BJ (cell line): ENCODE data around the gene LYPD6. TPM values are rescaled to one million over a fixed set of nuclear protein-coding genes. Genes with fewer than 3 reads are reported as not detected.

Experiments
- CTCF ChIA-PET: fragments of 350-600 bp; formaldehyde crosslinking; extraction: SDS; loops from one replicate; lab custom pipeline; 2021; ENCODE audit warnings: antibody characterized with exemption, inconsistent platforms; lab: Yijun Ruan, JAX
- POLR2A ChIA-PET: fragments of 300-600 bp; sonication (Branson Sonifier 250); formaldehyde crosslinking; extraction: SDS; loops from one replicate; lab custom pipeline; 2021; ENCODE audit warnings: antibody characterized with exemption; lab: Charles Lee
- DNase-seq: peaks from one replicate; pipeline ENCODE4 v3.0.0-alpha.2; 2011; ENCODE audit warnings: low read depth
- H3K27me3 ChIP-seq: 2 replicates; pipeline ENCODE4 v1.6.0; 2011; ENCODE audit warnings: low read length; ENCODE audit not compliant: control insufficient read depth, insufficient read depth
- H3K36me3 ChIP-seq: 2 replicates; pipeline ENCODE4 v1.5.1; 2011; ENCODE audit warnings: low read length; ENCODE audit not compliant: control insufficient read depth, insufficient read depth
- H3K4me3 ChIP-seq: 2 replicates; pipeline ENCODE4 v1.5.1; 2011; ENCODE audit warnings: low read depth, mild to moderate bottlenecking, control low read depth, low read length
- CTCF ChIP-seq: IDR thresholded peaks from 2 replicates; pipeline ENCODE4 v1.5.1; 2011; ENCODE audit warnings: low read depth, mild to moderate bottlenecking, control low read depth, inconsistent platforms, low read length, moderate library complexity; ENCODE audit not compliant: insufficient read depth
- polyA plus RNA-seq: library from polyadenylated mRNA; depleted of rRNA; stranded (reverse); fragments of >200 nt; gene quantifications from 2 replicates; pipeline ENCODE4 v1.2.3, GENCODE V29; 2011

Gene LYPD6
- polyA plus RNA-seq, 1 experiment: 7.1 TPM

GRCh38 chr2:149339324-149339723 is 8.9 kb downstream of the LYPD6 start:
- ChIA-PET POLR2A (no interaction called here), CTCF (interaction anchor here (0.5 kb wide), 1 partner anchor 8 kb away, joined by 3 read pairs; no protein-coding TSS in a partner anchor)
- Histone ChIP-seq H3K36me3 (no peaks in the 10 kb centered on the region), H3K4me3 (no peak overlapping the region), H3K27me3 (no peaks in the 10 kb centered on the region)
- DNase-seq: no peak
- TF ChIP-seq CTCF: no peak

GRCh38 chr2:149342509-149342908 is 12.1 kb downstream of the LYPD6 start:
- DNase-seq: no peak
- H3K4me3 ChIP-seq: no peak overlapping the region
- no peaks in the 10 kb centered on the region for H3K36me3 ChIP-seq
- CTCF ChIA-PET: interaction anchor here (1.2 kb wide), 1 partner anchor 13 kb away, joined by 3 read pairs; the partner anchor contains the start of gene LYPD6
- no peak for TF ChIP-seq CTCF
- no peaks in the 10 kb centered on the region for H3K27me3 ChIP-seq
- POLR2A ChIA-PET: no interaction called here

GRCh38 chr2:149344105-149344504 is 13.7 kb downstream of the LYPD6 start:
- no peak for DNase-seq
- CTCF ChIA-PET: interaction anchor here (1.0 kb wide), 1 partner anchor 32 kb away, joined by 6 read pairs; no protein-coding TSS in a partner anchor
- POLR2A ChIA-PET: no interaction called here
- no peak for TF ChIP-seq CTCF
- Histone ChIP-seq H3K4me3 (no peak overlapping the region), H3K36me3 (no peaks in the 10 kb centered on the region), H3K27me3 (no peaks in the 10 kb centered on the region)

- ChIA-PET CTCF (no interaction called here), POLR2A (no interaction called here)
- no peak for DNase-seq
- Histone ChIP-seq H3K36me3 (no peaks in the 10 kb centered on the region), H3K4me3 (no peak overlapping the region), H3K27me3 (no peaks in the 10 kb centered on the region)
- no peak for TF ChIP-seq CTCF
These were observed 15.9 kb downstream of the LYPD6 start for GRCh38 chr2:149346272-149346671.

DNA sequence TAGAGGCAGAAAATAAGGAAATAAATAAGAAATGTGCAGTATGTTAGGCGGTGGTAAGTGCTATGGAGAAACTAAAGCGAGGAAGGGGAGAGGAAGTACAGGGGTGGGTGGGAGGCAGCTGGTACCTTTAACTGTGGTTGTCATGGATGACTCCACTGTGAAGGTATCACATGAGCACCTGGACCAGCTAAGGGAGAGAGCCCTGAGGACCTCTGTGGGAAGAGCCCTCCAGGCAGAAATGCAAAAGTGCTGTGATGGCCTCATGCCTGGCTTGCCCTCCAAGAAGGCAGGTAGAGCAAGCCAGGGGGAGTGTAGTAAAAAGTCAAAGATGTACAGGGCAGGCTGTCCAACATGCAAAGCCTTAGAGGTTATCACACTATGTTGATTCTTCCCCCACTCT is 17.9 kb downstream of the LYPD6 start:
- no peak for DNase-seq
- POLR2A ChIA-PET: no interaction called here

More for the DNA sequence above, 17.9 kb downstream of the LYPD6 start:
- no peak for TF ChIP-seq CTCF
- Histone ChIP-seq H3K4me3 (no peak overlapping the region), H3K27me3 (no peaks in the 10 kb centered on the region), H3K36me3 (no peaks in the 10 kb centered on the region)
- CTCF ChIA-PET: interaction anchor here (0.7 kb wide), 1 partner anchor 18 kb away, joined by 3 read pairs; no protein-coding TSS in a partner anchor
